Neural cell (in vitro differentiated cells): Measurements from ENCODE around the gene CPN1.

Source experiments
- CTCF ChIP-seq: fragments of 450-650 bp; IDR thresholded peaks from 2 replicates; pipeline ENCODE4 v1.5.1; 2014; ENCODE audit warnings: antibody characterized with exemption, mild to moderate bottlenecking, moderate library complexity; ENCODE audit not compliant: poor library complexity, severe bottlenecking
- EP300 ChIP-seq: fragments of 450-650 bp; conservative IDR thresholded peaks from 2 replicates; pipeline ENCODE4 v1.6.1; 2014; ENCODE audit warnings: antibody characterized with exemption, mild to moderate bottlenecking, moderate library complexity; ENCODE audit not compliant: poor library complexity, severe bottlenecking
- EZH2 ChIP-seq: fragments of 200-600, 300-800 bp; shearing (Covaris generic), sonication (generic); IDR thresholded peaks from 2 replicates; pipeline ENCODE4 v1.6.1; 2014; ENCODE audit warnings: antibody characterized with exemption, low read length, borderline replicate concordance, mild to moderate bottlenecking; ENCODE audit not compliant: insufficient read depth, poor library complexity, severe bottlenecking
- POLR2AphosphoS5 ChIP-seq: IDR thresholded peaks from 2 replicates; pipeline ENCODE4 v1.6.1; 2012
- REST ChIP-seq: IDR thresholded peaks from 2 replicates; pipeline ENCODE4 v1.6.1; 2012; ENCODE audit warnings: borderline replicate concordance

- TF ChIP-seq EZH2 (no peak), REST (no peak), POLR2AphosphoS5 (no peak), CTCF (no peak), EP300 (no peak)
Measured at GRCh38 chr10:100128951-100129350, 47.3 kb upstream of the CPN1 start.
